ENCODE results near the gene BMP2.

Gene BMP2

GRCh38 chr20:6767536-6768227, at the start of gene BMP2:
Gene BMP2 (plus strand): TSS chr20:6767686. CDS start chr20:6770127, 2,441 bp downstream.
- no peak for DNase-seq

GRCh38 chr20:6718662-6719368, 48.7 kb upstream of the BMP2 start:
- DNase-seq = no peak

GRCh38 chr20:6719369-6719721, 48.1 kb upstream of the BMP2 start:
- DNase-seq = no peak

GRCh38 chr20:6726761-6727160, 40.7 kb upstream of the BMP2 start:
- DNase-seq = no peak

GRCh38 chr20:6730672-6731328, 36.7 kb upstream of the BMP2 start:
- DNase-seq = no peak

GRCh38 chr20:6732001-6732447, 35.5 kb upstream of the BMP2 start:
- no peak for DNase-seq

- no peak for DNase-seq
Measured at GRCh38 chr20:6732851-6733250, 34.6 kb upstream of the BMP2 start.

GRCh38 chr20:6733965-6734364, 33.5 kb upstream of the BMP2 start:
- DNase-seq = no peak

- DNase-seq = no peak
Measured at GRCh38 chr20:6735942-6736845, 31.3 kb upstream of the BMP2 start.

GRCh38 chr20:6739406-6739805, 28.1 kb upstream of the BMP2 start:
- no peak for DNase-seq

- DNase-seq = no peak
Measured at GRCh38 chr20:6740096-6740495, 27.4 kb upstream of the BMP2 start.

- DNase-seq = no peak
Measured at GRCh38 chr20:6744180-6744579, 23.3 kb upstream of the BMP2 start.

- no peak for DNase-seq
Measured at GRCh38 chr20:6744805-6745204, 22.7 kb upstream of the BMP2 start.

GRCh38 chr20:6746901-6747609, 20.4 kb upstream of the BMP2 start:
- DNase-seq = no peak

- no peak for DNase-seq
Measured at GRCh38 chr20:6750438-6750837, 17.0 kb upstream of the BMP2 start.

GRCh38 chr20:6756693-6757595, 10.5 kb upstream of the BMP2 start:
- DNase-seq = no peak

GRCh38 chr20:6764619-6765018, 2.9 kb upstream of the BMP2 start:
- DNase-seq = no peak

GRCh38 chr20:6765469-6766058, 1.9 kb upstream of the BMP2 start:
- no peak for DNase-seq

- no peak for DNase-seq
Measured at GRCh38 chr20:6766433-6766832, 1.1 kb upstream of the BMP2 start.

- no peak for DNase-seq
Measured at GRCh38 chr20:6767126-6767535, 355 bp upstream of the BMP2 start.
